Osteoblast (primary cell): Measurements from ENCODE around the gene KRT17. TPM values are rescaled to one million over a fixed set of nuclear protein-coding genes. Genes with fewer than 3 reads are reported as not detected.
A peak's percentile ranks its signal among the peaks of the same experiment; 100 is the strongest.

Experiments used
- DNase-seq: peaks from one replicate; pipeline ENCODE4 v3.0.0; 2011; ENCODE audit warnings: low spot score, mixed read lengths; ENCODE audit not compliant: insufficient read length; ENCODE audit errors: missing footprints
- H2AFZ ChIP-seq: 2 replicates; pipeline ENCODE4 v1.6.0; 2011; ENCODE audit warnings: mild to moderate bottlenecking, low read length
- H3K27ac ChIP-seq: 2 replicates; pipeline ENCODE4 v1.5.1; 2011; ENCODE audit warnings: mild to moderate bottlenecking, low read depth, low read length, moderate library complexity
- H3K27me3 ChIP-seq: 2 replicates; pipeline ENCODE4 v1.6.0; 2012; ENCODE audit warnings: mild to moderate bottlenecking, control low read depth, inconsistent platforms, low read length, moderate library complexity; ENCODE audit not compliant: insufficient read depth
- H3K36me3 ChIP-seq: 2 replicates; pipeline ENCODE4 v1.5.1; 2011; ENCODE audit warnings: mild to moderate bottlenecking, low read length, control low read depth, moderate library complexity; ENCODE audit not compliant: insufficient read depth
- H3K4me1 ChIP-seq: 2 replicates; pipeline ENCODE4 v1.5.1; 2011; ENCODE audit warnings: mild to moderate bottlenecking, low read length, control low read depth, moderate library complexity; ENCODE audit not compliant: insufficient read depth
- H3K4me2 ChIP-seq: 2 replicates; pipeline ENCODE4 v1.6.0; 2011; ENCODE audit warnings: mild to moderate bottlenecking, low read length; ENCODE audit not compliant: insufficient read depth
- H3K4me3 ChIP-seq: fragments of 200-600 bp; sonication (generic); 3 replicates; pipeline ENCODE4 v1.5.1; 2012; ENCODE audit warnings: mild to moderate bottlenecking, low read length, inconsistent platforms; ENCODE audit not compliant: insufficient read depth
- H3K79me2 ChIP-seq: 2 replicates; pipeline ENCODE4 v1.6.0; 2012; ENCODE audit warnings: mild to moderate bottlenecking, low read length, control low read depth, inconsistent platforms; ENCODE audit not compliant: insufficient read depth
- H3K9me3 ChIP-seq: 2 replicates; pipeline ENCODE4 v1.5.1; 2011; ENCODE audit warnings: low read depth, low read length, control low read depth
- H4K20me1 ChIP-seq: 2 replicates; pipeline ENCODE4 v1.6.0; 2012; ENCODE audit warnings: mild to moderate bottlenecking, low read length, control low read depth; ENCODE audit not compliant: insufficient read depth
- CTCF ChIP-seq: IDR thresholded peaks from 2 replicates; pipeline ENCODE4 v1.5.1; 2011; ENCODE audit warnings: mild to moderate bottlenecking, low read depth, low read length, moderate library complexity; ENCODE audit errors: extremely low read depth
- total RNA-seq: library from RNA; depleted of rRNA; stranded (reverse); fragments of >200 nt; gene quantifications from 2 replicates; pipeline ENCODE4 v1.2.3, GENCODE V29; 2012

KRT17 gene
- total RNA-seq, 1 donor = 4.3 TPM

GRCh38 chr17:41666237-41666641, 41.9 kb upstream of the KRT17 start:
- Histone ChIP-seq H3K4me3 (peak overlapping the region; percentile 79), H2AFZ (peak overlapping the region; percentile 93), H3K27me3 (no peaks in the 10 kb centered on the region), H3K4me2 (peak overlapping the region; percentile 98), H3K9me3 (no peaks in the 10 kb centered on the region), H3K79me2 (no peaks in the 10 kb centered on the region), H3K27ac (peak overlapping the region; percentile 76), H4K20me1 (no peaks in the 10 kb centered on the region), H3K36me3 (no peaks in the 10 kb centered on the region), H3K4me1 (peaks cover 9% of the 10 kb centered on the region)
- TF ChIP-seq CTCF = peak; percentile 9
- no peak for DNase-seq

- peak; percentile 99 for DNase-seq
- Histone ChIP-seq H3K27ac (peak overlapping the region; percentile 76), H3K4me1 (peaks cover 9% of the 10 kb centered on the region), H4K20me1 (no peaks in the 10 kb centered on the region), H2AFZ (peak overlapping the region; percentile 98), H3K36me3 (no peaks in the 10 kb centered on the region), H3K27me3 (no peaks in the 10 kb centered on the region), H3K4me3 (peak overlapping the region; percentile 79), H3K4me2 (peak overlapping the region; percentile 98), H3K9me3 (no peaks in the 10 kb centered on the region), H3K79me2 (no peaks in the 10 kb centered on the region)
- TF ChIP-seq CTCF = peak; percentile 87
Measured at GRCh38 chr17:41665566-41666236, 41.3 kb upstream of the KRT17 start.

- H3K4me1 ChIP-seq = peaks cover 9% of the 10 kb centered on the region
- no peaks in the 10 kb centered on the region for H3K36me3 ChIP-seq
- peak overlapping the region; percentile 76 for H3K27ac ChIP-seq
- no peak for DNase-seq
- no peaks in the 10 kb centered on the region for H4K20me1 ChIP-seq
- no peaks in the 10 kb centered on the region for H3K9me3 ChIP-seq
- H3K4me2 ChIP-seq = peak overlapping the region; percentile 98
- no peak for TF ChIP-seq CTCF
- no peaks in the 10 kb centered on the region for H3K79me2 ChIP-seq
- no peaks in the 10 kb centered on the region for H3K27me3 ChIP-seq
- peak overlapping the region; percentile 79 for H3K4me3 ChIP-seq
- peak overlapping the region; percentile 98 for H2AFZ ChIP-seq
Measured at GRCh38 chr17:41664587-41665565, 40.5 kb upstream of the KRT17 start.

GRCh38 chr17:41664172-41664457, 39.7 kb upstream of the KRT17 start:
- Histone ChIP-seq H3K4me1 (peaks cover 9% of the 10 kb centered on the region), H3K36me3 (no peaks in the 10 kb centered on the region), H3K79me2 (no peaks in the 10 kb centered on the region), H2AFZ (no peak overlapping the region), H3K27ac (no peak overlapping the region), H3K9me3 (no peaks in the 10 kb centered on the region), H3K4me3 (no peak overlapping the region), H3K27me3 (no peaks in the 10 kb centered on the region), H3K4me2 (no peak overlapping the region), H4K20me1 (no peaks in the 10 kb centered on the region)
- peak; percentile 39 for DNase-seq
- no peak for TF ChIP-seq CTCF
